ENCODE results near the gene TGM2.

TGM2 gene

GRCh38 chr20:38084425-38084951, 80.6 kb downstream of the TGM2 start:
- no peak for FAIRE-seq

GRCh38 chr20:38083338-38084048, 81.6 kb downstream of the TGM2 start:
- FAIRE-seq, result no peak

GRCh38 chr20:38082894-38083293, 82.2 kb downstream of the TGM2 start:
- FAIRE-seq, result no peak

GRCh38 chr20:38081575-38081974, 83.5 kb downstream of the TGM2 start:
- no peak for FAIRE-seq

DNA sequence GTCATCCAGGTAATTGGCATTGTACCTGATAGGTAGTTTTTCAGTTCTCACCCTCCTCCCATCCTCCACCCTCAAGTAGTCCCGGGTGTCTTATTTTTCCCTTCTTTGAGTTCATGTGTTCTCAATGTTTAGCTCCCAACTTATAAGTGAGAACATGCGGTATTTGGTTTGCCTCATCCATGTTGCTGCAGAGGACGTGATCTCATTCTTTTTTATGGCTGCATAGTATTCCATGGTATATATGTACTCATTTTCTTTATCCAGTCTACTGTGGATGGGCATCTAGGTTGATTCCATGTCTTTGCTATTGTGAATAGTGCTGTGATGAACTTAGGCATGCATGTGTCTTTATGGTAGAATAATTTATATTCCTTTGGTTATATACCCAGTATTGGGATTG, 85.7 kb downstream of the TGM2 start:
- no peak for FAIRE-seq

DNA sequence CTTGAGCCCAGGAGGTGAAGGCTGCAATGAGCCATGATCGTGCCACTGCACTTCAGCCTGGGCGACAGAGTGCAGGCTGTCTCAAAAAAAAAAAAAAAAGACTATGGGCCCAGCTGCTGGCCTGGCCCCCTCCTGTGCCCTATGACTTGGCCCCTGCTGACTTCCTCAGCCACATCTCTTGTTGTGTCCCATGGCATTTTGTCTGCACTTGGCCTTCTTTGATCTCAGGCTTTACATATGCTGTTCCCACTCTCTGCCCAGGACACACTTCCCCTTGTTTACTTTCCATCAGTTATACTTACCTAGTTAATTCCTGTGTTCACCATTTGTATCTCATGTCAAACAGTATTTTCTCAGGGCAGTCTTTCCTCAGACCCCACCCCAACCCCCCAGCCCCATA, 87.0 kb downstream of the TGM2 start:
- no peak for FAIRE-seq
